Erythroblast (primary cell): ENCODE measurements around the gene PCED1B.

ENCODE experiments used
- GATA1 ChIP-seq: IDR thresholded peaks from 2 replicates; pipeline ENCODE4 v1.6.1; 2011; ENCODE audit warnings: low read depth, mild to moderate bottlenecking, control low read depth, low read length, moderate library complexity
- POLR2A ChIP-seq: IDR thresholded peaks from 2 replicates; pipeline ENCODE4 v1.6.1; 2011; ENCODE audit warnings: mild to moderate bottlenecking, low read length

DNA sequence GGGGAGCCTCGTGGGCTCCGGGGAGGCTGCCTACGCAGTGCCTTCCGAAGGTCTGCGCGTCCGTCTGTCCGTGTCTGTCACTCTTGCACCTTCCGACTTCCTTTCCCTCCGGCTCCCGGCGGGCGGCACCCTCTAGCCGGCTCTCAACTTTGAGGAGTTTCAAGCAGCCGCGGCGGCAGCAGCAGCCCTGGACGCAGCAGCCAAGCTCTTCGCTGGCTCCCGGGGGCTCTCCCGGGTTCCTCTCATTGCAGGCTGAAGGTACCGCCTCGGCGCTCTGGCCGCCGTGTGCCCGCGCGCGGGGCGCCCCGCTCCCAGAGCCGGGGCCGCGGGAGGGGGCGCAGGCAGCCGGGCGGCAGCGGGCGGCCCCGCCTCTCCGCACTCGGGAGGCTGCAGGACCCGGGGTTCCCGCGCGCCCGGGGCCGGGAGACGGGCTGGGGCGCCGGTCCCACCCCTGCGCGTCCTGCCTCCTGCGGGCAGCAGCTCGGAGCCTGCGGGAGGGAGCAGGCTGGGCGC is at the start of gene PCED1B, which contains the start of gene AMIGO2:
- TF ChIP-seq POLR2A (no peak), GATA1 (no peak)
